Measurements from ENCODE around the gene LSAMP.
A peak's percentile ranks its signal among the peaks of the same experiment; 100 is the strongest.

LSAMP gene

DNA sequence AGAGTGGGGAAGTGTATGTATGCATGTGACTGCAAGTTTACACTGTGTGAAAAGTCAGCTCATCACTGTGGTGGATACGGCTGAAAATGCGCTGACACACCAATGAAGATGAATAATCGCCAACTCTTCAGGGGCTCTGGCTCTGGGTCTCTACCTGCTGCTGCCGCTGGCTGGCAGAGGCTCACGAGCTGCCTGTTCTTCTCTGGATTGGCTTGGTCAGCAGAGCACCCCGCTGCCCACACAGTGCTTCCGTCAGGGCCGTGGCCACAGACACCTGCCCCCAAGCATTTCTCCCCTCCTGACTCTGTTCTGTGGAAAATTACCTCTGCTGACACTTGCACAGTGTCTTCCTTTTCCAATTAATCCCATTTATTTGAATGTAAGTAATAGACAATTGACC, 606.5 kb downstream of the LSAMP start:
- no peak for DNase-seq (ENCODE audit: low read depth)

DNA sequence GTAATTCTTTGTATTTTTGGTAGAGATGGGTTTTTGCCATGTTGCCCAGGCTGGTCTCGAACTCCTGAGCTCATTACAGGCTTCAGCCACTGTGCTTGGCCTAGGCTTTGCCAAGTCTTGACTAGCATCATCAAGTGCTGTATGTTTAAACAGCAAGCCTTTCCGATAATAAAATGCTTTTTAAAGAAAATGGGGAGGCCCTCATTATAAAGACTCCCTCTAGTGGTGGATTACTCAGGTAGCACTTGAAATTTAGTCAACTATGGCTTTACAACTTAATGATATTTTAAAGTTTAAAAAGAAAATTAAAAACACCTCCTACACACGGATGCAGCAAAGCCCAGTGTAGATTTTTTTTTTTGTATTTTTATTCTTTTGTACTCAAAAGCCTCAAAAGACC, 608.3 kb downstream of the LSAMP start:
- no peak for DNase-seq (ENCODE audit: low read depth)

DNA sequence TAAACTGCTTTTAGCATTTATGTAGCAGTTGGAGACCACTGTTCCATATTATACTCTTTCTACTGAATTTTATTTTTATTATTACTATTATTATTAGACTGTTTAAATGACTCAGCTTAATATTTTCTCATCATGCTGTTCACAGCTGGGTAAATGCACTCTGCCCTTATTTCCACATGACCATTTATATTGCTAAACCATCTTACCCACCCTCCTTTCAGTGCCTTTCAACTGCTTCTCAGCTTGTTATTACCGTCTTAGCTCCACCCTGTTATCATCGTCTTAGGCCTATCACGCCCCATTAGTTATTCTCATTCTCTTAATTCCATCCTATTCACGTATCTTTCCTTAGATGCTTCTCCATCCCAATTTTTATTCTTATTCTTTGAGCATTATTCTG, 609.3 kb downstream of the LSAMP start:
- DNase-seq (ENCODE audit: low read depth): no peak

DNA sequence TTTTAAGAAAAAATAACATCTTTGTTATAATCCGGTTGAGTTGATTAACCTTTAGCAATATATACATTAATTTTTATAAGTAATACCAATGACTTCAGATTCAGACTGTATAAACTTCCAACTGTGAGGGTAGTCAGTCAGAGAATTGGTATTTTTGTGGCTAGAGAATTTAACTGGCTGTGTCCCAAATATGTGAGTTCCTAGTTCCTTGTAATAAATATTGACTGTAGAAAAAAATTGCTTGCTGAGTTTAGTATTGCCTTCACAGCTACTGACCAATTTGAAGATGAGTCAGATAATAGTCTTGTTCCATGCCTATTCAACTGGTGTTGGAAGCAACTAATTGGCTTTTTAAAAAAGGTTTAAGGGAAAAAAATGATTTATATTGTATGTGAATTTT, 611.2 kb downstream of the LSAMP start:
- no peak for DNase-seq (ENCODE audit: low read depth)

DNA sequence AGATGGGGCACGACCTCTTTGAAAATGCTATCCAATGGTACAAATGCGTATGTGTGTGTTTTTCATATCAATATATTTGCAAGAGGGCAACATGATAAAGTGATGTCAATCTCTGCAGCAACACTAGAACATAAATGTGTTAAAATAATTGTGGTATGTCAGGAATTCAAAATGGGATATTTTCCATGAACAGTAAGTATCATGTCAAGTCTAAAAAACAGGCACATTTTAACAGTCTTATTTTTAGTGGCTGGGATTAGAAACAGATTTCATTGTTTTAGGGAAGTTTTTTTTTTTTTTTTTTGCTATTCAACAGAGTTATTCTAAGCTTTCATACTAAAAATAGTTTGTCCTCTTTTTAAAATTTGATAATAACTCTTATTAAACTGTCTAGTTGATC, 612.2 kb downstream of the LSAMP start:
- DNase-seq (ENCODE audit: low read depth): no peak

DNA sequence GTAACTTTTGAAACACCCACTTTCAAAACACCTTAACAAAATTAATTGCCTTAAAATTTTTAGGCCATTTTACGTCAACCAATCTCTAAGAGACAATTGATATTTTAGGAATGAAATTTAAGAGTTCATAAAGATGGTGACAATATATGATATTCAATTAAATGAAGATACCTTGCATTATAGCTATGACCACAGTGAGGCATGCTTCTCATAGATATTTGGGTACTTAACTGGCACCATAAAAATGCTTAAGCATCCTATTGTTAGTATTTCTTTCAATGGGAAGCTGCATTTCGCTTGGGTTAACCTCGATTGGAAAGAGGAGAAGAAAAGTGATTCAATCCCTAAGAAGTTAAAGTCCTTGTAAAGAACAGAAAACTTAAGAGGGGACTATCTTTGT, 613.0 kb downstream of the LSAMP start:
- DNase-seq (ENCODE audit: low read depth): no peak

DNA sequence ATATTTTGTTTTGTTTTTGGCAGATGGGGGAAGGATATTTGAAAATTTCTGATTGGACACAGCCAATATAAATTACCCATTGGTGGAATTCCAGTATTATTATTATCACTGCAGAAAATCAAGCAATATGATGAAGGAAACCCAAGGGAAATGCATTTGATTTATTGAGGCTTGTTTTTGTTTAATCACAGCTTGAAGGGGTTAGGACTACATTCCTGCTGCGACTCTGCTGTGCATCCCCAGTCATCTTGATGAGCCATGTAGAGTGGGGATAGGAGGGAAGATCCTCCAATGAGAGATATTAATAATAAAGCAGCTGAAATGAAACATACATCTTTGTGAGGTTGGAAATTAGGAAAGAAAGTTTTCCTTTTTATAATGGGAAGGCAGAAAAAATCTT, 613.4 kb downstream of the LSAMP start:
- DNase-seq (ENCODE audit: low read depth): no peak

DNA sequence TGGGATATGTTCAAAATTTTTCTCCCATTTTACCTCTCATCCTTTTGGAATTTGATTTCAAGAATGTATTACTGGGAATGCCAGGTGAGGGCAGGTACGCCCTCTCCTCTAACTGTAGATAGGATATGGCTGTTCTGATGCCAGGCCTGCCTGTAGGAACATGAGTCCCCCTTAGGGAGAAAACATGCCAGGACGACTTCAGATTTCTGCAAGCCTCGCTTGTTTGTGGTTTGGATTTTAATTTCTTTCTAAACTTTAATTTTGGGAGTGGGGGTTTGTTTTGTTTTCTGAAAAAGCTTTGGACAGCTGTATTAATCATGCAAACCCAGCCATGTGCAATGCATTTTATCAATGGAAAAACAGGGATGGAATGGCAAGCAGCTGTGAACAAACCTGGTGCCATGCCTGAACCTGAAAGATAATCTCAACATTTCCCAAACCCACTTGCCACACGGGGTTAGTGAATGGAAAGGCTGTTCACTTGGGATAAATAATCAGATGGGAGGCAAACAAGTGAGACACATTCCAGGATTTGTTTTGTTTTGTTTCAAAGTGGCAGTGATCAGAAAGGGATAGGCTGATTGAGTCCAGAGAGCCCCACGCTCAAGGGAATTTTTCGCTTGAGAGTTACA, 614.4 kb downstream of the LSAMP start:
- no peak for DNase-seq (ENCODE audit: low read depth)

DNA sequence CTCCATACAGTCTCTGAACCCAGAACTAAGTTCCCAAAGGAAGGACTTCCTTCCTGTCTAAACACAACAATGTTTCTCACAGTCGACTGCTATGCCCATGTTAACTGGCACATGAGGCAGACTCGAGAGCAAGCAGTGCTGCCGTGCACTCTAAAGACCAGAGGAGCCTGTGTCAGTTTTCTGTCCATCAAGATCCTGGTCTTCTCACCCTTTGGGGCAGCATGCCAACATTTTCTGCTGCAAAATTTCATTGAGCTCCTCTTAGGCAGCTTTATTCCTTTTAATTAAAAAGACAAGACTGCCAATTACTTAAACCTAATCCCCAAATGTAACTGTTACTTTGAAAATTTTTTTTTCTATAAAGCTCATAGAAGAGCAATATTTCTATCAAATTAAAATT, 616.9 kb downstream of the LSAMP start:
- no peak for DNase-seq (ENCODE audit: low read depth)

DNA sequence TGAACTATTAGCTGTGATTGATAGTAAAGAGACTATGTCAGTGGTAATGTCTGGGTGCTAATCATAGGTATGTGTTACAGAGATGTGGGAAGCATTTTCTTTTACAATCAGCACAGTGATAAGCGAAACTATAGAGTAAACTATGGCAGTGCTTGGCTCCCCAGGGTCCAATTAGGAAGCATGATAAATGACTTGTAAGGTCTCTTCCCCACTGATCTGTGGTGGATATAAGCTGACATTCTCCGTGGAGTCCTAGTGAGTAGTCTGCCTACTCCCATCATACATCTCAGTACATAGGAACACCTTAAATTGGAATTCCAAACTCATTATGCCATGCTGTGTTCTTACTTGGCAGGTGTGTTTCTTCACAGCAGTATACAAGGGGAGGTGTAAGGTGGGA, 617.8 kb downstream of the LSAMP start:
- DNase-seq (ENCODE audit: low read depth): no peak

DNA sequence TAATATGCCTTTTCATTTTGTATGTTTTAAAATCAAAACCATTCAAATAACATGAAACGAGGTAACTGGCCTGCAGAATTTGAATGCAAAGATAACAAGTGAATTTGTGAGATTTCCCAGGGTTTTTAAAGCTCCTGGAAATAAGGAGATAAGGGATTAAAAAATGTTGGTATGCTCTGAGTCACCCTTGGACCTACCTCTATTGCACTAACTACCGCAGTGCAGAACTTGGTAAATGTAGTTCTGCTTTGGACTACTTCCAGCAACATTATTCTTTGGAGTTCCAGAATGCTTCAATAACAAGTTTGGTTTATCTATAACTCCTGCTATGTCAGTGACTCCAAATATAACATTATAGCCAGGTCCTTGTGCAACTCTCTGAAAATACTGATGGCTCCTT, 620.2 kb downstream of the LSAMP start:
- DNase-seq (ENCODE audit: low read depth): no peak

DNA sequence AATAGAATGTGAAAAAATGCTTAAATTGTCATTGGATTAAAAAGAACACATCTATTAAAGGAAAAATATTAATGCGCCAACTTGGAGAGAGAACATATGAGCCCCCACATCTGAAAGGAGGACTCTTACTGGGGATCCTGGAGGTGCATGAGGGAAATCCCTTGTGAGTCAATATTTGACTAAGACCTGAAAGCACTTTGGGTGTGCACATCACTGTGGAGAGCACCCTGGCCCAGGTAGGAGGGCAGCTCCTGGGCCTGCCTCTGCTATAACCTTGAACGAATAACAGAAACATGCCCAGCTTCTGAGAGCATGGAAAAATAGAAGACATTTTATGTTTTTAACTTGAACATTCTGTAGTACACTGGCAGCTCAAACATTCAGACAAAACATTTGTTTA, 622.2 kb downstream of the LSAMP start:
- DNase-seq (ENCODE audit: low read depth): no peak

DNA sequence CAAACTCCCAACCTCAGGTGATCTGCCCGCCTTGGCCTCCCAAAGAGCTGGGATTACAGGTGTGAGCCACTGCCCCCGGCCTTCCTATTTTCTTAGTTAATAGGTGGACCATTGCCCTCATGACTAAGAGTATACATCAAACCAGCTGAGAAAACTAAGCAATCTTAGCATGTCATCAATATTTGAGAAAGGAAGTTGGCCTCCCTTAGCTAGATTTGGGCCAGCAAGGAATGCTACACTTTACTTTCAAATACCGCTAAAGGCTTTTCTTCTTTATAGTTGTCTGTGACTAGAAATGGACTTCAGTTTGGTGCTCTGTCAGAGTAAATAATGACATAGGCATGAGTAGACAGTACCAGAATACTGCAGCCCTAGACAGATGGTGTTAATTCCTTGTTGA, 622.7 kb downstream of the LSAMP start:
- no peak for DNase-seq (ENCODE audit: low read depth)

DNA sequence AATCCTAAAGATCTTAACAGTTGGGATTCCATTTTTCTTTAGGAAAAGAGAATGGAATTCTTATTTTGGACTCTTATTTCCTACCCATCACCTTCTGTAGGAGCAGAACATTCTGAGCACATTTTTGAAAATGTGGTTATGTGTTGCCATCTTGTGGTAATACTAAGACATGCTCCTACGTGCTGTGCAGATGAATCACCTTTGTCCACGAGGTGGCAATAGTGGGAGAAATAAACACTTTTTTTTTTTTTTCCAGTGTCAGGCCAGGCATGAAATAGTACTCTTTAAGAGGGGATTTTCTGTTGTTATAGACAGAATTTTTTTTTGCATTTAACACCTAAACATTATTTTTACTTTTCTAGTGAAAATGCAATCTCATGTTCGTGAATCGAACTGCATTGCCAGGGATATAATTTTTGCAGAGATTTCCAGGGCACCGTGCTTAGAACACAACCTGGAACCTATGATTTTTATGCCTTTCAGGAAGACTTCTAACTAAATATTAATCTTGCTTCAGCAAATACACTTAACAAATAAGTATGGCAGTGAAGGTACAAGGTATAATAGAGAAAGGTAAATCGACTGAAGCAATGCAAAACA, 625.4 kb downstream of the LSAMP start:
- peak; percentile 51 for DNase-seq (ENCODE audit: low read depth)

DNA sequence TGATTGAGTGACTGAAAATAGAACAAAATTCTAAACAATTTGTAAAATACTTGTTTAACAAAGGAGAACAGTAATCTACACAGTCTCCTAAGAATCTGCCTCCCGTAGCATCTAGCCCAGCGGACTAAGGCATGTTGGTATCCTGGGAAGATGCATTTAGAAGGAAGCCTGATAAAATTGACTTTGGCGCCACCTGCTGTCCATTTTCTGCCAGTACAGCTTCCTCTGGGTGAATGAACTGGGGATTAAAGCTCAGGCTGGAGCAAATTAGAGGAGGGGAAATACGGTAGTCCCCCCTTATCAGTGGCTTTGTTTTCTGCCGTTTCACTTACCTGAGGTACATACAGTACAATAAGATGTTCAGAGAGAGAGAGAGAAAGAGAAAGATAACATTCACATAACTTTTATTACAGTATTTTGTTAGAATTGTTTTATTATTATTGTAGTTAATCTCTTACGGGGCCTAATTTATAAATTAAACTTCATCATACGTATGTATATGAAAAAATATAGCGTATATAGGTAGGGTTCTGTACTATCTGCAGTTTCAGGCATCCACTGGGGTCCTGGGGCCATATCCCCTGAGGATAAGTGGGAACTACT, 630.4 kb downstream of the LSAMP start:
- DNase-seq (ENCODE audit: low read depth): peak; percentile 50

DNA sequence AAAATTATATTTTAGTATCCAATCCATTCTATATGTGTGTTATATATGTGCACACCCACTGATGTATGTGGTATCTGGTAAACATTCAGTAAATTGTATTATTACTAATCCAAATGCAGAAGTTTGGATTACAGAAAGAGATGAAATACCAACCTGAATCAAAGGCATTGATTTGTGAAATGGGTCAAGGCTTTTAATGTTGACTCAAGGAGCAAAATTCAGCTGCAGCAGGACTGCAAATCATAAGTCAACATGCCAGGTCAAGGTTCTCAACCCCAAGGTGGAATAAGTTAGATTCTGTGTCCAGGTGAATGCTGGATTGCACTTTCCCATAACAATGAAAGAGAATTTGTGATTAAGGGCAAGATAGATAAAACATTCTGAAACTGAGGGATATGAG, 631.3 kb downstream of the LSAMP start:
- DNase-seq (ENCODE audit: low read depth): no peak

DNA sequence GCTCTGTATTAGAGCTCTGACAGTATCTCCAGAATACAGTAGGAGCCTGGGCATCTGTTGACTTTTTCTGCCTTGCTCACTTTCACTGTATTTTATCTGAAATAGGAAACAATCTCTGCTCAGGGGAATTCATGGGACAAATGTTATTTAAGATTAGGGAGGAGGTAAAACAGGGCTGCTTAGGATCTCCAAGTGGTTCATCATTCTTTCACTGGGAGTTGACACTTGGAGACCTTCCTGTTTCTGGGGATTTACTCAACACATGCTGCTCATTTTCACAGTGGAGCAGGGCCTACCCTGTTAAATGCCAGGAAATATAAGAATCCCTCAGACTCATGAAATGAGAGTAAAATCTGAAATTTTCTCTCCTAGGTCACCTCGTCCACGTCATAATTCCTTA, 636.5 kb downstream of the LSAMP start:
- no peak for DNase-seq (ENCODE audit: low read depth)

DNA sequence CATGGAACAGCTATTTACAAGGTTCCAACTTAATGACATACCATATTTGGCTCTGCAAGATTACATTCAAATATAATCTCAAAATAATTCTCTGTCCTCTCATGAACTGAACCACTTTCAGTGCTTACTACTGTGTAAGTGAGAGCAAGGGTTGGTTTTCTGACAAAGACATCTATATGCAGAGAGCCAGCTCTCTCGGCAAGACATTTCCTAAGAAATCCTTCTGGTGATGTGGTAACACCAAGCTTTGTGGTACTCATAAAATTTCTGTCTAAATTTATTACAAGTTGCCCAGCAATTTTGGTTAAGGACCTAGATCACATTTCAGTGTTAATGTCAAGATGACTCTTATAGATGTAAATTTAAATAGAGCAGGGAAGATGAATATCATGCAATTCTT, 637.0 kb downstream of the LSAMP start:
- no peak for DNase-seq (ENCODE audit: low read depth)

DNA sequence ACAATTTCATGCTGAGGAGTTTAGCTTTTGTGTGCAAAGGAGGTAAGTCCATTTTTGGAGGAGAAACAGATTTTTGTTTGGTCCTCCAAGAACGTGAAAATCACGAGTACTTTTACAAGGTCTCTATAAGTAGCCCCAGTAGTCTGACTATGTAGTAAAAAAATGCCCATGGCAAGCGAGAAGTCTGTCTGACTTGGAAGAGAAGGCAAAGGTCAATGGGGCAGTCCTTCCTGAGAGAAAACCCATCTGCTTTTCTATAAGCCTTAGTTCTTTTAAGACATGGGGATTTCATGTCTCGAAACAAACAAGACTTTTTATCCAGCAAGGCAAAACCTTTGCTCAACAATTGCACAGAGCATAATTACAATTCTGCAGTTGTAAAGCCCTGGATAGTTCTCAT, 638.8 kb downstream of the LSAMP start:
- no peak for DNase-seq (ENCODE audit: low read depth)

DNA sequence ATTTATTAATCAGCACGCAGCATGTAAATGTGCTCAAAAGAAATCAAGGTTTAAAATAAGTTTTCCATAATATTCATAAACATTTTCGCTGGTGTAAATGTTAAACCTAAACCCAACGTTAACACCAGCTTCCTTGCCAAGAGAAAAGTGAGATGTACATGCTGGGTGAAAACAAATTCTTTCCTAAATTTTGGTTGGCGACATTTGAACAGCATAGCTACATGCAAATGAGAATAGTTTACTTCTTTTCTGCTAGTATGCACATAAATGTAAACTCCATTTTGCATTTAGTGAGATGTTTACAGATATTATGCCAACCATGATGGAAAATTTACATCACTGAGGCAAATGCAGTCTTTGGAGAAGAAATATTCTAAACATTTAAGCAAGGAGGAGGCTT, 639.8 kb downstream of the LSAMP start:
- DNase-seq (ENCODE audit: low read depth): no peak

DNA sequence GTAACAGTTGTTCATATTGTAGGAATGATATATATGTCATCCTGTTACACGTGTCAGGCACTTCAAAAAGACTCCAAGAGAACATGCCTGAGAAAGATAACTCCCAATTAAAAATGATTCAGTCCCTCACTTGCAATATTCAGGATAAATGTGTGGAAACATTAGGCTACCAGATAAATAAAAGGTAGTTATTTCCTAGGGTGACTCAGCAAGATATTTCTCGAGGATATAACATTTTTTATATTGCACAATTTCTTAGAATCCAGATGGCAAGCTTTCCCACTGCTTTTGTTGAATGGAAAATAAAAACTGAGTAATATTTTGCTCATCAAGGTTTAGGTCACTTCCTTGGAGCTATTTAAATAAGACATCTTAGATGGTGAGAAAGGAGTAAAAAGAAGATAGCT, 640.6 kb downstream of the LSAMP start:
- DNase-seq (ENCODE audit: low read depth): no peak

DNA sequence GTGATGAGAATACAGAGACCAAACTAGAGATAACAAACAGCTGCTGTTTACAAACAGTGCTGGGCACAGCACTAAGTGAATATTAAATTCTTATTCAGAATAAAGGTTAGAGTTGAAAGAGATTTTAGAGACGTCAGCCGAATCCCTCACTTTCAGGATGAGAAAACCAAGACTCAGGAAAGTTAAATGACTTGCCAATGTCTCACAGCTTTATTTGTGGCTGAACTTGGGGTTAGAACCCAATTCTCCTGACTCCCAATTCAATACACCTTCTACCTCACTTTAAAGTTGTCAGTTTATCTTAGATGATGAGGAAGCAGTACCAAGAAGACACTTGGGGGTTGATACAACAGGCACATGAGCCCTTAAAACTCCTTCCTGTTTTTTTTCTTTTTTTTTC, 641.1 kb downstream of the LSAMP start:
- DNase-seq (ENCODE audit: low read depth): no peak

DNA sequence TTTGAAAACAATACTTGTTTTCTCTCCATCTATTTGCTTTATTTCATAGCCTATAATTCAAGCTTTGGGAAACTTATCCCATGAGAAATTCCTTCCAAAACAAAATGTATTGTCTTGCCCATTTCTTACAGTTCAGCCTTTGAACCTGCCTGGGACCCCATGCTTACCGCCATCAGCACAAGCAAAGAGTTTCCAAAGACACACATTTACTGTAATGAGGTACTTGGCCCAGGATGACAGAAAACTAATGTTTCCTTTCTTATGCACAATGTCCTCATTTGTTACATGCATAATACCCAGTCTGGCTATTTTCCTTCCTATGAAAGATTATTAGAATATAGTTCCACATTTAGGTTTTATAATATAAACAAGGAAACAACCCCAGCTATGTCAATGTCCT, 641.6 kb downstream of the LSAMP start:
- DNase-seq (ENCODE audit: low read depth): no peak

DNA sequence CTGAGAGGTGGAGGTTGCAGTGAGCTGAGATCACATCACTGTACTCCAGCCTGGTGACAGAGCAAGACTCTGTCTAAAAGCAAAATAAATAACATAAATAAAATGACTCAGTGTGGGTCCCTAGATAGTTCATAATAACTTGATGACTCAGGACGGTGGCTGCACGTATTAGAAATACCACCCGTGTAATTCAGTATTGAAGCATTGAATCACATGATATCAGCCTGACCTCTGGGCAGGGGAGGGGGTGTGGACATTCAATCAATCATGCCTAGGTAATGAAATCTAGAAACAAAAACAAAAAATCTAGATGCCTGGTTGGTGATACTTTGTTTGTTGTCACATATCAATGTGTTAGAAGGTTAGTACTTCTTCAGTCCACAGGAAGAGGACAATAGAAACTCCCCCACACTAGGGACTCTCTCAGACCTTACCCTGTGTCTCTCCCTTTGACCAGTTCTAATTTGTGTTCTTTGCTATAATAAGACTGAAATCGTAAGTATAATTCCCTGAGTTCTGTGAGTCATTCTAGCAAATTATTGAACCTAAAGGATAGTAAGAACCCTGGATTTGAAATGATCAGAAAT, 644.7 kb downstream of the LSAMP start:
- DNase-seq (ENCODE audit: low read depth): no peak
